Gastroesophageal sphincter (tissue), 3 donors: ENCODE data around the gene FOSL2.

Source experiments
- POLR2A ChIP-seq, 2 donors: fragments of 450-650 bp; IDR thresholded peaks; one replicate each; pipeline ENCODE4 v1.6.1; 2017; ENCODE audit warnings: antibody characterized with exemption in 2 of 2, mild to moderate bottlenecking in 2 of 2, moderate library complexity in 1 of 2
- POLR2AphosphoS5 ChIP-seq: sonication (generic); formaldehyde crosslinking; IDR thresholded peaks from one replicate; pipeline ENCODE4 v1.6.1; 2017; ENCODE audit warnings: antibody characterized with exemption
- TF ChIP-seq, protein P1 (sequence below), 4 experiments: fragments of 200-600 bp in 2 of 4; fragments of 450-650 bp in 2 of 4; sonication (generic) in 1 of 4; IDR thresholded peaks; one replicate each; pipeline ENCODE4 v1.5.1; 2017 to 2019; ENCODE audit warnings: antibody characterized with exemption in 4 of 4, mild to moderate bottlenecking in 2 of 4, moderate library complexity in 2 of 4

DNA sequence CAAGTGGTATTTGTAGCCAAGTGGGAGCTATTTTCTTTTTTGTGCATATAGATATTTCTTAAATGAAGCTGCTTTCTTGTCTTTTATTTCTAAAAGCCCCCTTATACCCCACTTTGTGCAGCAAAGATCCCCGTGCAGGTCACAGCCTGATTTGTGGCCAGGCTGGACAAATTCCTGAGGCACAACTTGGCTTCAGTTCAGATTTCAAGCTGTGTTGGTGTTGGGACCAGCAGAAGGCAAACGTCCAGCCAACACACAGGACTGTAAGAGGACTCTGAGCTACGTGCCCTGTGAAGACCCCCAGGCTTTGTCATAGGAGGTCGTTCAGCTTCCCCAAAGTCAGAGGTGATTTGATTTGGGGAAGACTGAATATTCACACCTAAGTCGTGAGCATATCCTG is 21.9 kb downstream of the FOSL2 start:
- TF ChIP-seq POLR2AphosphoS5 (no peak), POLR2A (IDR thresholded peaks at IDR 0.05) (no peak)
- TF ChIP-seq, protein P1, sequence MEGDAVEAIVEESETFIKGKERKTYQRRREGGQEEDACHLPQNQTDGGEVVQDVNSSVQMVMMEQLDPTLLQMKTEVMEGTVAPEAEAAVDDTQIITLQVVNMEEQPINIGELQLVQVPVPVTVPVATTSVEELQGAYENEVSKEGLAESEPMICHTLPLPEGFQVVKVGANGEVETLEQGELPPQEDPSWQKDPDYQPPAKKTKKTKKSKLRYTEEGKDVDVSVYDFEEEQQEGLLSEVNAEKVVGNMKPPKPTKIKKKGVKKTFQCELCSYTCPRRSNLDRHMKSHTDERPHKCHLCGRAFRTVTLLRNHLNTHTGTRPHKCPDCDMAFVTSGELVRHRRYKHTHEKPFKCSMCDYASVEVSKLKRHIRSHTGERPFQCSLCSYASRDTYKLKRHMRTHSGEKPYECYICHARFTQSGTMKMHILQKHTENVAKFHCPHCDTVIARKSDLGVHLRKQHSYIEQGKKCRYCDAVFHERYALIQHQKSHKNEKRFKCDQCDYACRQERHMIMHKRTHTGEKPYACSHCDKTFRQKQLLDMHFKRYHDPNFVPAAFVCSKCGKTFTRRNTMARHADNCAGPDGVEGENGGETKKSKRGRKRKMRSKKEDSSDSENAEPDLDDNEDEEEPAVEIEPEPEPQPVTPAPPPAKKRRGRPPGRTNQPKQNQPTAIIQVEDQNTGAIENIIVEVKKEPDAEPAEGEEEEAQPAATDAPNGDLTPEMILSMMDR (IDR thresholded peaks at IDR 0.05), result no peak
